ENCODE results near the gene LRP1-AS. TPM values are rescaled to one million over a fixed set of nuclear protein-coding genes. Genes with fewer than 3 reads are reported as not detected.

The LRP1-AS gene
- total RNA-seq, 1 experiment from 2014 or later = not detected

GRCh38 chr12:57148469-57149244, 1.2 kb upstream of the LRP1-AS start:
- H3K27ac ChIP-seq (ENCODE audit: low read depth, low read length) = no peak overlapping the region
- no peaks in the 10 kb centered on the region for H3K79me2 ChIP-seq (ENCODE audit: insufficient read depth, low read length)
- no peaks in the 10 kb centered on the region for H4K20me1 ChIP-seq (ENCODE audit: insufficient read depth)
- H3K4me1 ChIP-seq (ENCODE audit: control insufficient read depth in 1 of 2, insufficient read depth in 2 of 2, low read length in 2 of 2) = no peaks in the 10 kb centered on the region
- no peak for DNase-seq (ENCODE audit: low read depth, low spot score)
- no peak for ATAC-seq
- RAD21 ChIA-PET (ENCODE audit: low non-redundant PET in 1 of 2, low total read pairs in 2 of 2, uncharacterized antibody in 2 of 2, unreplicated experiment in 2 of 2) = no interaction called here
- H3K4me2 ChIP-seq (ENCODE audit: low read length) = no peak overlapping the region
- CTCF ChIA-PET = no interaction called here
- no peak overlapping the region for H3K9ac ChIP-seq (ENCODE audit: low read length)
- H3K4me3 ChIP-seq (replicated peaks in 1 of 2; ENCODE audit: low read depth in 1 of 2, low read length in 2 of 2) = no peak overlapping the region
- H3K27me3 ChIP-seq (ENCODE audit: insufficient read depth, low read length) = no peaks in the 10 kb centered on the region
- H3K9me2 ChIP-seq (ENCODE audit: insufficient read depth) = no peaks in the 10 kb centered on the region
- intact Hi-C loops (cut with micrococcal nuclease) = no loop called here
- H3K9me3 ChIP-seq (ENCODE audit: control insufficient read depth in 1 of 2, insufficient read depth in 1 of 2, low read depth in 1 of 2, low read length in 2 of 2) = no peaks in the 10 kb centered on the region
- TF ChIP-seq CBX3 (IDR thresholded peaks at IDR 0.05; ENCODE audit: low read depth) (no peak), SP1 (IDR thresholded peaks at IDR 0.05; ENCODE audit: low read depth) (no peak), EZH2 (IDR thresholded peaks at IDR 0.05) (no peak), ZFX (IDR thresholded peaks at IDR 0.05) (no peak), POLR2A (IDR thresholded peaks at IDR 0.05; ENCODE audit: borderline replicate concordance, extremely low read depth, insufficient read depth, insufficient read length) (no peak), RAD21 (IDR thresholded peaks at IDR 0.05; ENCODE audit: low read depth) (no peak), SIN3A (IDR thresholded peaks at IDR 0.05; ENCODE audit: low read depth) (no peak), POLR2AphosphoS5 (IDR thresholded peaks at IDR 0.05; ENCODE audit: low read depth, low read length) (no peak), ELF1 (IDR thresholded peaks at IDR 0.05; ENCODE audit: borderline replicate concordance, low read depth) (no peak), SRF (IDR thresholded peaks at IDR 0.05; ENCODE audit: low read depth) (no peak), CEBPB (IDR thresholded peaks at IDR 0.05; ENCODE audit: low read depth) (no peak), ATF3 (IDR thresholded peaks at IDR 0.05) (no peak), ZBTB33 (IDR thresholded peaks at IDR 0.05; ENCODE audit: extremely low read depth, insufficient replicate concordance, low read length) (no peak)
- peaks cover 0 to 12% of the 10 kb centered on the region in 2 experiments; a peak in 2 of 4 replicates for H3K36me3 ChIP-seq (ENCODE audit: control insufficient read depth in 1 of 2, insufficient read depth in 2 of 2, low read length in 2 of 2)
- H2AFZ ChIP-seq (ENCODE audit: low read depth, low read length, poor library complexity, severe bottlenecking) = no peak overlapping the region
- no TSS peak for BruUV-seq (replicated peaks)
- POLR2A ChIA-PET = no interaction called here

Measured in HCT116 (cell line).